K562 (cell line): ENCODE measurements around the gene CHAMP1. TPM values are rescaled to one million over a fixed set of nuclear protein-coding genes. Genes with fewer than 3 reads are reported as not detected.

Source experiments
- ATAC-seq: fragments of 200-7000 bp; cut with Tn5 transposase; 3 replicates; pipeline ENCODE4 v1.9.1; 2020; ENCODE audit warnings: moderate library complexity
- BruUV-seq: library from RNA; stranded (reverse); fragments of 400-500 nt; replicated peaks from 2 replicates; lab custom pipeline; 2021; lab: Mats Ljungman, UMichigan
- CTCF ChIA-PET: fragments of 300-600 bp; formaldehyde crosslinking; extraction: SDS; loops from one replicate; lab custom pipeline; 2021; ENCODE audit warnings: low intra/inter-chr PET ratio; lab: Yijun Ruan, JAX
- POLR2A ChIA-PET: fragments of 300-600, 350-650 bp; sonication (Branson Sonifier 250); formaldehyde crosslinking; extraction: SDS; loops from one replicate; lab custom pipeline; 2021; ENCODE audit warnings: antibody characterized with exemption, inconsistent platforms; lab: Yijun Ruan, JAX
- DNase-seq, 4 experiments: peaks; one replicate each; pipeline versions ENCODE4 v3.0.0 to v3.0.0-alpha.2; 2011 to 2018; ENCODE audit warnings: low spot score in 3 of 4, mixed read lengths in 3 of 4; ENCODE audit errors: extremely low read depth in 1 of 4
- FAIRE-seq: peaks from 2 replicates; lab custom pipeline; 2011; peaks lifted over from hg19 to GRCh38; lab: Jason Lieb, UNC
- H2AFZ ChIP-seq: 2 replicates; pipeline ENCODE4 v1.6.0; 2011; ENCODE audit warnings: low read depth, low read length, control low read depth, inconsistent platforms
- H3K27ac ChIP-seq: fragments of 200-600 bp; 3 replicates; pipeline ENCODE4 v1.8.0; 2011; ENCODE audit warnings: low read depth, mild to moderate bottlenecking, control low read depth, inconsistent platforms, low read length, moderate library complexity, mixed read lengths; ENCODE audit errors: extremely low read depth
- H3K27me3 ChIP-seq, 2 experiments: fragments of 300-600 bp in 1 of 2; 2 replicates in 1 of 2; 3 replicates in 1 of 2; pipeline versions ENCODE4 v1.6.0 to v1.8.0; 2011; ENCODE audit warnings: inconsistent platforms in 2 of 2, low read length in 2 of 2, mild to moderate bottlenecking in 1 of 2, mixed read lengths in 1 of 2, moderate library complexity in 1 of 2; ENCODE audit not compliant: control insufficient read depth in 2 of 2, insufficient read depth in 2 of 2
- H3K36me3 ChIP-seq: fragments of 300-600 bp; 3 replicates; pipeline ENCODE4 v1.8.0; 2011; ENCODE audit warnings: mild to moderate bottlenecking, low read length, inconsistent platforms; ENCODE audit not compliant: control insufficient read depth, insufficient read depth
- H3K4me1 ChIP-seq, 2 experiments: fragments of 200-600 bp in 1 of 2; replicated peaks in 1 of 2; 2 replicates in 1 of 2; 3 replicates in 1 of 2; pipeline versions ENCODE4 v1.5.1 to v1.8.0; 2011; ENCODE audit warnings: inconsistent platforms in 2 of 2, low read length in 2 of 2, mild to moderate bottlenecking in 1 of 2, mixed read lengths in 1 of 2, moderate library complexity in 1 of 2; ENCODE audit not compliant: control insufficient read depth in 2 of 2, insufficient read depth in 2 of 2
- H3K4me2 ChIP-seq: 2 replicates; pipeline ENCODE4 v1.6.1; 2011; ENCODE audit warnings: low read length, control low read depth, inconsistent platforms, mixed read lengths; ENCODE audit not compliant: insufficient read depth
- H3K4me3 ChIP-seq: fragments of 200-600 bp; sonication (generic), shearing (Covaris generic); 2 replicates; pipeline ENCODE4 v1.5.1; 2016; ENCODE audit warnings: control low read depth, inconsistent platforms
- H3K79me2 ChIP-seq: fragments of 200-600 bp; 3 replicates; pipeline ENCODE4 v1.8.0; 2011; ENCODE audit warnings: low read length, inconsistent platforms; ENCODE audit not compliant: control insufficient read depth, insufficient read depth
- H3K9ac ChIP-seq, 2 experiments: 2 replicates each; pipeline versions ENCODE4 v1.6.0 to v1.6.1; 2011; ENCODE audit warnings: low read depth in 2 of 2, low read length in 2 of 2, control low read depth in 1 of 2, inconsistent platforms in 1 of 2, mild to moderate bottlenecking in 1 of 2, mixed read lengths in 1 of 2; ENCODE audit not compliant: insufficient read depth in 1 of 2
- H3K9me1 ChIP-seq: one replicate; pipeline ENCODE4 v1.6.0; 2011; ENCODE audit warnings: inconsistent platforms, mild to moderate bottlenecking, low read length, moderate library complexity; ENCODE audit not compliant: control insufficient read depth, insufficient read depth
- H3K9me3 ChIP-seq: replicated peaks from 2 replicates; pipeline ENCODE4 v1.5.1; 2011; ENCODE audit warnings: low read depth, low read length, inconsistent platforms; ENCODE audit not compliant: control insufficient read depth, insufficient read depth
- H4K20me1 ChIP-seq: replicated peaks from 2 replicates; pipeline ENCODE4 v1.6.1; 2011; ENCODE audit warnings: low read length, inconsistent platforms, mixed read lengths; ENCODE audit not compliant: control insufficient read depth, insufficient read depth
- CAMTA2 ChIP-seq: fragments of 250-450 bp; sonication (Bioruptor Pico); conservative IDR thresholded peaks from 2 replicates; pipeline ENCODE4 v1.5.1; 2022
- ESRRA ChIP-seq: fragments of 450-650 bp; IDR thresholded peaks from 2 replicates; pipeline ENCODE4 v1.6.1; 2014; ENCODE audit warnings: low read depth, mild to moderate bottlenecking, moderate library complexity, borderline replicate concordance
- GATAD2A ChIP-seq: fragments of 450-650 bp; IDR thresholded peaks from 2 replicates; pipeline ENCODE4 v1.6.1; 2017
- LCOR ChIP-seq: sonication (generic); formaldehyde crosslinking; IDR thresholded peaks from 2 replicates; pipeline ENCODE4 v1.8.0; 2022; ENCODE audit warnings: mild to moderate bottlenecking, missing genetic modification reagents
- WGBS: fragments of 100-300 bp; shearing (Covaris generic); methylation state at CpG from one replicate; pipeline ENCODE4 v1.1.6; 2016; ENCODE audit warnings: low coverage, mixed read lengths; ENCODE audit not compliant: insufficient coverage; ENCODE audit errors: missing lambda C conversion rate; 5-methylcytosine and 5-hydroxymethylcytosine counted together
- in situ Hi-C: fragments of 300-500 bp; cut with MboI; formaldehyde crosslinking; loops from 4 replicates; pipeline ENCODE4 v1.15.0; 2018; ENCODE audit warnings: inconsistent platforms, mixed read lengths
- intact Hi-C: fragments of 100-400 bp; cut with micrococcal nuclease; formaldehyde crosslinking; loops from 2 replicates; pipeline ENCODE4 v1.14.2; 2022
- polyA plus RNA-seq, 8 experiments: library from polyadenylated mRNA; depleted of rRNA in 4 of 8; stranded (reverse) in 5 of 8; unstranded in 3 of 8; fragments of >200 nt; fragmentation: Nextera tagmentation in 2 of 8; fragmentation: Illumina TruSeq in 1 of 8; extraction: Ambion mirVana in 2 of 8; extraction: Trizol in 1 of 8; gene quantifications; 2 replicates each; pipeline versions ENCODE4 v1.2.1 to v1.2.3, GENCODE V29; 2011 to 2014; ENCODE audit warnings: inconsistent platforms in 1 of 8, missing spikeins in 1 of 8
- total RNA-seq, 7 experiments: library from RNA; depleted of rRNA in 6 of 7; stranded (reverse); fragments of >200 nt in 6 of 7; fragmentation: Illumina TruSeq in 2 of 7; extraction: Trizol in 2 of 7; gene quantifications; 2 replicates each; pipeline versions ENCODE4 v1.2.1 to v1.2.3, GENCODE V29; 2011 to 2021; ENCODE audit warnings: low replicate concordance in 1 of 7
- TF ChIP-seq, protein P1 (sequence below): fragments of 450-650 bp; conservative IDR thresholded peaks from 2 replicates; pipeline ENCODE4 v1.6.1; 2016; ENCODE audit warnings: missing genetic modification characterization, low read depth, mild to moderate bottlenecking, control low read depth, missing compliant biosample characterization
- TF ChIP-seq, protein P2 (sequence below): sonication (generic); formaldehyde crosslinking; IDR thresholded peaks from 2 replicates; pipeline ENCODE4 v1.8.0; 2022; ENCODE audit warnings: mild to moderate bottlenecking, missing genetic modification reagents

Gene CHAMP1
- total and polyA plus RNA-seq, 9 of the 15 experiments (the other 6 are each of a cell fraction or from before 2014, with no cell fraction given): 0.70 to 40.6 (median 15.3) TPM

- TF ChIP-seq, protein P1, sequence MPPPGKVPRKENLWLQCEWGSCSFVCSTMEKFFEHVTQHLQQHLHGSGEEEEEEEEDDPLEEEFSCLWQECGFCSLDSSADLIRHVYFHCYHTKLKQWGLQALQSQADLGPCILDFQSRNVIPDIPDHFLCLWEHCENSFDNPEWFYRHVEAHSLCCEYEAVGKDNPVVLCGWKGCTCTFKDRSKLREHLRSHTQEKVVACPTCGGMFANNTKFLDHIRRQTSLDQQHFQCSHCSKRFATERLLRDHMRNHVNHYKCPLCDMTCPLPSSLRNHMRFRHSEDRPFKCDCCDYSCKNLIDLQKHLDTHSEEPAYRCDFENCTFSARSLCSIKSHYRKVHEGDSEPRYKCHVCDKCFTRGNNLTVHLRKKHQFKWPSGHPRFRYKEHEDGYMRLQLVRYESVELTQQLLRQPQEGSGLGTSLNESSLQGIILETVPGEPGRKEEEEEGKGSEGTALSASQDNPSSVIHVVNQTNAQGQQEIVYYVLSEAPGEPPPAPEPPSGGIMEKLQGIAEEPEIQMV: no peak
- no peak for TF ChIP-seq LCOR
- TF ChIP-seq ESRRA: no peak
- TF ChIP-seq, protein P2, sequence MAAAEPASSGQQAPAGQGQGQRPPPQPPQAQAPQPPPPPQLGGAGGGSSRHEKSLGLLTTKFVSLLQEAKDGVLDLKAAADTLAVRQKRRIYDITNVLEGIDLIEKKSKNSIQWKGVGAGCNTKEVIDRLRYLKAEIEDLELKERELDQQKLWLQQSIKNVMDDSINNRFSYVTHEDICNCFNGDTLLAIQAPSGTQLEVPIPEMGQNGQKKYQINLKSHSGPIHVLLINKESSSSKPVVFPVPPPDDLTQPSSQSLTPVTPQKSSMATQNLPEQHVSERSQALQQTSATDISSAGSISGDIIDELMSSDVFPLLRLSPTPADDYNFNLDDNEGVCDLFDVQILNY: no peak
- TF ChIP-seq CAMTA2 (CRISPR knock-in tag): no peak
Observed at GRCh38 chr13:114309806-114310410, 4.4 kb upstream of the CHAMP1 start (continued).

GRCh38 chr13:114310956-114311355 is 3.3 kb upstream of the CHAMP1 start:
- Histone ChIP-seq H3K4me3 (no peak overlapping the region), H3K27me3 (no peaks in the 10 kb centered on the region), H3K9me3 (no peaks in the 10 kb centered on the region), H3K4me2 (no peak overlapping the region), H3K9ac (no peak overlapping the region)
- FAIRE-seq: no peak
- no peak for ATAC-seq
- POLR2A ChIA-PET: interaction anchor here (0.6 to 1.0 kb wide), 3 partner anchors 21 to 458 kb away, joined by 3 to 5 read pairs (median 3); partner anchors contain the start of gene UPF3A
- intact Hi-C loops: no loop called here
- TF ChIP-seq GATAD2A: no peak
- TF ChIP-seq, all 486 proteins: peak for 0
- CTCF ChIA-PET: no interaction called here
- in situ Hi-C loops: no loop called here
- 52% methylated on average over 4 of the region's 5 CpGs for WGBS
- peaks cover 30% of the 10 kb centered on the region for H3K79me2 ChIP-seq
- H3K36me3 ChIP-seq: peaks cover 6% of the 10 kb centered on the region; the same call in 1 of the 3 replicates
- H3K27ac ChIP-seq: no peak overlapping the region
- BruUV-seq: no TSS peak
- H3K9me1 ChIP-seq: no peaks in the 10 kb centered on the region
- no peak for DNase-seq
- H2AFZ ChIP-seq: no peak overlapping the region
- no peaks in the 10 kb centered on the region for H4K20me1 ChIP-seq
- H3K4me1 ChIP-seq: peaks cover 0 to 12% of the 10 kb centered on the region in 2 experiments; a peak in 4 of 5 replicates
